AG04449 (cell line): ENCODE data around the gene CTNNA1.
"Not testable (repeated sequence)": the region's sequence is repeated elsewhere in the genome, so short reads cannot be mapped to it uniquely, and the experiment has no call there.

Experiments
- CTCF ChIA-PET: fragments of 350-600 bp; formaldehyde crosslinking; extraction: SDS; loops from one replicate; lab custom pipeline; 2021; ENCODE audit warnings: antibody characterized with exemption; lab: Yijun Ruan, JAX
- POLR2A ChIA-PET: fragments of 400-600, 350-600 bp; formaldehyde crosslinking; extraction: SDS; loops from one replicate; lab custom pipeline; 2020; ENCODE audit warnings: antibody characterized with exemption, inconsistent platforms; lab: Yijun Ruan, JAX
- DNase-seq: peaks from one replicate; pipeline ENCODE4 v3.0.0-alpha.2; 2010; ENCODE audit warnings: low read depth, low spot score
- H3K4me3 ChIP-seq: 2 replicates; pipeline ENCODE4 v1.5.1; 2011; ENCODE audit warnings: low read depth, mild to moderate bottlenecking, control low read depth, low read length
- CTCF ChIP-seq: IDR thresholded peaks from one replicate; pipeline ENCODE4 v1.5.1; 2011; ENCODE audit warnings: mild to moderate bottlenecking, moderate library complexity, low read length, control low read depth, inconsistent platforms; ENCODE audit not compliant: insufficient read depth; ENCODE audit errors: missing control alignments

The CTNNA1 gene

DNA sequence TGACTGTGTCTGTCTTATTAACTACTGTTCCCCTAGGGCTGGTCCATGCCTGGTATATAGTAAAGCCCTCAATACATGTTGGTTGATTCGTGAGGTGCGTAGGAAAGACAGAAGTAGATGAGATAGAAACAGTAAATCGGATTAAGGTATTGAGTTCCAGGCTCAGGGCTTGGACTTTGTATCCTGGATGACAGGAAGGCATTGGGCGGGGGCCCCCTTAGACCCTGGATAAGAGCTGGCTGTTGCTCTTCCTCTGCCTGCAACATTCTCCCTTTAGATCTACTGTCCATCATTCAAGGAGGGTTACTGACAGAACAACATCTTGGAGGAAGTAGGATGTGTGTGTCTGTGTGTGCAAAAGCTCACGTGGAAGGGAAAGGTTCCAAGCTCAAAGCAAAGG, 31.2 kb upstream of the CTNNA1 start:
- H3K4me3 ChIP-seq: no peak overlapping the region
- ChIA-PET CTCF (no interaction called here), POLR2A (no interaction called here)
- TF ChIP-seq CTCF: no peak
- no peak for DNase-seq

DNA sequence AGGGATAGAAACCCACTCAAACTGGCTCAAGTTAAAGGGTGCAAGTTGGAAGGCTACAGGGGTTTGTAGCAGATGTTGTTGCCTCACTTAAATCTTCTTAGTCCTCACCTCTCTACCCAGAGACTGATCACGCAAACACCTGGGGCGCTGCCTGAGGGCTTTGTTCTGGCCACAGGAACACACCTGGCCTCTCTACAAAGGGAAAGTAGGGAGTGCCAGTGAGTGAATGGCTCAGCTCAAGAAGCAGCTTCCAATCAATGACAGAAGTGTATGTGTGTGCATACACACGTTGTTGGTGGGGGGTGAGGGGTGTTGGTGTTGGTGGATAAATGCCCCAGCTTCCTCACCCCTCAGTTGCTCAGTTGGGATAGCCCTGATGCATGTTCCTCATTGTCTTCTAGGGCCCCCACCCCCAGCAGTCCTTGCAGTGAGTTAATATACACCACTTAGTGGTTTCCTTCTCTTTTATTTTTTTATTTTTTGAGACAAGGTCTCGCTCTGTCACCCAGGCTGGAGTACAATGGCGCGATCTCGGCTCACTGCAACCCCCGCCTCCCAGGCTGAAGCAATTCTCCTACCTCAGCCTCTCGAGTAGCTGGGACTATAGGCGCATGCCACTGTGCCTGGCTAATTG, 30.6 kb upstream of the CTNNA1 start:
- ChIA-PET POLR2A (no interaction called here), CTCF (no interaction called here)
- no peak overlapping the region for H3K4me3 ChIP-seq
- DNase-seq: no peak
- no peak for TF ChIP-seq CTCF

DNA sequence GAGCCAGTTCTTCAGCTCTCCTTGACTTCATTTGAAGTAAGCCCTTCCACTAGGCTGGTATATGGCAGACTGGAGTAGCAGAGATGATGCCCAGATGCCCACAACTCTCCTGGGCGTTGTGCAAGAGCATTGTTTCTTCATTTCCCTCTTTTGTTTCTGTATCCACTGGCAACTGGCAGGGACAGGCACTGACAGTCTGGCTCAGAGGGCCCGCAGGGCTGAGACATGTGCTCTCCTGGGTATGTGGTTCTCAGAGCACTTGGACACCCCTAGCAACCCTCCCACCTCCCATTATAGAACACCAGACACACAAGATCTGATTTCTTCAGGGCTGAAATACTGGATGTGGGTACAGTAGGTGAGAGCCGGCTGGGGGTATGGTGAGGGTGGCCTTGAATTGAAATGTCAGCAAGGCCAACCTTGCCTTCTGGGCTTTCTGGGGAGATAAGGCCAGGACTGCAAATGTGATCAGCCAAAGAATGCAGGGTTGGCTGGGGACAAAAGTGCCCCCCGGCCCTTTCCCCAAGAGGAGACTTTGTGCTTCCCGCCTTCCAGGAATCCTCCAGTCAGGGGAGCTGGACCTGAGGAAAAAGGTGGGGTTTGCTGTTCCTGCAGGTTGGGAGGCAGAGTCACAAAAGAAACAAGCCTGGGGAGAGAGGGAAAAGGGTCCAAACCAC, 28.6 kb upstream of the CTNNA1 start:
- no peak for DNase-seq
- H3K4me3 ChIP-seq: no peak overlapping the region
- ChIA-PET POLR2A (no interaction called here), CTCF (interaction anchor here (1.4 kb wide), 2 partner anchors 11 to 13 kb away, joined by 3 read pairs; no protein-coding TSS in a partner anchor)
- no peak for TF ChIP-seq CTCF

GRCh38 chr5:138725153-138725817, 27.9 kb upstream of the CTNNA1 start:
- no peak overlapping the region for H3K4me3 ChIP-seq
- no peak for DNase-seq
- ChIA-PET CTCF (interaction anchor here (1.4 kb wide), 2 partner anchors 11 to 13 kb away, joined by 3 read pairs; no protein-coding TSS in a partner anchor), POLR2A (no interaction called here)
- TF ChIP-seq CTCF: no peak

DNA sequence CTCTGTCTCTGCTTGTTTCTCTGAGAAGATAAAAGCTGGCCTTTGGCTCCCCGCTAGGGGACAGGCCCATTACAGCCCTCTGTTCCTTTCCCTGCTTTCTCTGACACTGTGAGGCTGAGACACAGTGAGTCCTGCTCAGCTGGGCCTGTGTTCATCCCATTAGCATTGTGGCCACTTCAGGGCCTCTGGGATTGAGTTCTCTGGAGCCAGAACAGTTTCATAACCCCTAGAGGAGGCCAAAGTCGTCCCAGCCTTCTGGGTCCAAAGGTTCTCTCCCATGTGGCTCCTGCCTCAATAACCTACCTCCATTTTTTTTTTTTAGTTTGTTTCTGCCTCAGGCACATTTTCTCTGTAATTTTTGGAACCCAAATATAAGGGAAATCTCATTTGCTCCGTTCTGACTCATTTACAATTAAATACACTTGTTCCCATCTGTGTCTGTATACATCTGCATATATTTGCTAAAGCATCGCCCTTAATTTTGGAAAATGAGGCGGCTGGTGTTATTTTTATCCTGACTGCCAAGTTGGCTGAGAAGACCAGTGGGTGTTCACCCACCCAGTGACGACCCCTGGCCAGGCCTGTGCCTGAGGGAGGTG, 27.3 kb upstream of the CTNNA1 start:
- POLR2A ChIA-PET: no interaction called here
- no peak overlapping the region for H3K4me3 ChIP-seq
- no peak for DNase-seq
- TF ChIP-seq CTCF: no peak
- CTCF ChIA-PET: interaction anchor here (1.4 kb wide), 1 partner anchor 10 kb away, joined by 3 read pairs; no protein-coding TSS in a partner anchor

DNA sequence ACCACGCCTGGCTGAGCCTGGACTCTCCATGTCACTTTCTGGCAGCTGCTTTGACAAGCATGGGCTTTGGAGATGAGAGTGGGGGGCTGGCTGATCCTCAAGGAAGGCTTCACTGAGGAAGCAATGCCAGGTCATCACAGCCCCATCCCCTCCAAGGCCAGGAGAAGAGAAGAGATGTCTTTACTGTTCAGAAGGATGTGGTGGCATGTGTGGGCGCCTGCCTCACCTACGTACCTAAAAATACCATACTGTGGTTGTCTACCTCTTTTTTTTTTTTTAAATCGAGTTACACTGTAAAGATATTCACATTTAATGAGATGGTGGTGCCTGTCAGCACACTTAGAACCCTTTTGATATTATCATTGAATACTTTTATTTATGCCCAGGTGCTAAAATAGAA, 26.4 kb upstream of the CTNNA1 start:
- ChIA-PET POLR2A (no interaction called here), CTCF (no interaction called here)
- no peak for TF ChIP-seq CTCF
- H3K4me3 ChIP-seq: no peak overlapping the region
- no peak for DNase-seq

DNA sequence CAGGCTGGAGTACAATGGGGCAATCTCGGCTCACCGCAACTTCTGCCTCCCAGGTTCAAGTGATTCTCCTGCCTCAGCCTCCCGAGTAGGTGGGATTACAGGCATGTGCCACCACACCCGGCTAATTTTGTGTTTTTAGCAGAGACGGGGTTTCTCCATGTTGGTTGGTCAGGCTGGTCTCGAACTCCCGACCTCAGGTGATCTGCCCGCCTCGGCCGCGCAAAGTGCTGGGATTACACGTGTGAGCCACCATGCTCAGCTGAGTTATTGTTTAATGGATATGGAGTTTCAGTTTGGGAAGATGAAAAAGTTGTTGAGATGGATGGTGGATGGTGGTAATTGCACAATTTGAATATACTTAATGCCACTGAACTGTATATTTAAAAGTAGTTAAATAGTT, 22.7 kb upstream of the CTNNA1 start:
- DNase-seq, CTCF ChIA-PET, H3K4me3 ChIP-seq, POLR2A ChIA-PET: not testable (repeated sequence)
